ENCODE measurements around the gene PACRG. TPM values are rescaled to one million over a fixed set of nuclear protein-coding genes. Genes with fewer than 3 reads are reported as not detected.

The PACRG gene
- total and polyA plus RNA-seq, 2 donors from 2014 or later, result 7.4 to 20.0 TPM

- TF ChIP-seq, protein P1, sequence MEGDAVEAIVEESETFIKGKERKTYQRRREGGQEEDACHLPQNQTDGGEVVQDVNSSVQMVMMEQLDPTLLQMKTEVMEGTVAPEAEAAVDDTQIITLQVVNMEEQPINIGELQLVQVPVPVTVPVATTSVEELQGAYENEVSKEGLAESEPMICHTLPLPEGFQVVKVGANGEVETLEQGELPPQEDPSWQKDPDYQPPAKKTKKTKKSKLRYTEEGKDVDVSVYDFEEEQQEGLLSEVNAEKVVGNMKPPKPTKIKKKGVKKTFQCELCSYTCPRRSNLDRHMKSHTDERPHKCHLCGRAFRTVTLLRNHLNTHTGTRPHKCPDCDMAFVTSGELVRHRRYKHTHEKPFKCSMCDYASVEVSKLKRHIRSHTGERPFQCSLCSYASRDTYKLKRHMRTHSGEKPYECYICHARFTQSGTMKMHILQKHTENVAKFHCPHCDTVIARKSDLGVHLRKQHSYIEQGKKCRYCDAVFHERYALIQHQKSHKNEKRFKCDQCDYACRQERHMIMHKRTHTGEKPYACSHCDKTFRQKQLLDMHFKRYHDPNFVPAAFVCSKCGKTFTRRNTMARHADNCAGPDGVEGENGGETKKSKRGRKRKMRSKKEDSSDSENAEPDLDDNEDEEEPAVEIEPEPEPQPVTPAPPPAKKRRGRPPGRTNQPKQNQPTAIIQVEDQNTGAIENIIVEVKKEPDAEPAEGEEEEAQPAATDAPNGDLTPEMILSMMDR (IDR thresholded peaks at IDR 0.05; ENCODE audit: borderline replicate concordance, extremely low read depth, insufficient read depth), result no peak
- Histone ChIP-seq H3K4me1 (ENCODE audit: control insufficient read depth in 2 of 3, insufficient read depth in 2 of 3, low read depth in 1 of 3, low read length in 3 of 3) (peaks cover 0 to 5% (median 2%) of the 10 kb centered on the region in 3 donors), H3K27ac (ENCODE audit: low read depth in 2 of 2, low read length in 2 of 2) (no peak overlapping the region), H3K36me3 (ENCODE audit: control insufficient read depth in 2 of 3, insufficient read depth in 3 of 3, low read length in 3 of 3) (no peaks in the 10 kb centered on the region), H3K27me3 (ENCODE audit: control insufficient read depth, insufficient read depth, low read length) (no peaks in the 10 kb centered on the region), H3K9ac (ENCODE audit: low read length in 3 of 3) (no peak overlapping the region), H3K9me3 (ENCODE audit: control insufficient read depth in 2 of 3, insufficient read depth in 1 of 3, low read length in 3 of 3) (no peaks in the 10 kb centered on the region), H3K4me3 (ENCODE audit: low read length in 3 of 3) (no peak overlapping the region)
- DNase-seq (no peak), FAIRE-seq (no peak)
- intact Hi-C loops (cut with DNase I), result no loop called here
These were observed 454.9 kb downstream of the PACRG start for GRCh38 chr6:163182696-163183095.

DNA sequence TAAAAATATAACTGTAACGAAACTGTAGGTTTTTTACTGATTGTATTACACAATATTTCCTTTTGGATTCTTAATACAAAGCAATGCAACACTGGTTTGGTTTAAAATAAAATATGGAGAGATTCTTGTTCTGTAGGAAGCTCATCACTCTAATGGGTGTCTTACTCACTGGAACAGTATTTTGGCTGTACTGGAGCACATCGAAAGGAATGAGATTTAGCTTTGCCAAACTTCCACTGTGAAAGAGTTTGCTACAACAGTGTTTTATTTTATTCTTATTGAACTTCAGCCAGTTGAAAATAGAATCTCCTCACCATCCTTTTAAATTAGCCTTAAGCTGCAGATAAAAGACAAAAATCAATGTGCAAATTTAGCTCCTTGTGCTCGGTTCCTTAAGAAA, 456.0 kb downstream of the PACRG start:
- FAIRE-seq (no peak), DNase-seq (no peak)
- intact Hi-C loops (cut with DNase I), result no loop called here

GRCh38 chr6:163185744-163186143, 458.0 kb downstream of the PACRG start:
- no peaks in the 10 kb centered on the region for H3K9me3 ChIP-seq (ENCODE audit: control insufficient read depth in 2 of 3, insufficient read depth in 1 of 3, low read length in 3 of 3)
- no peaks in the 10 kb centered on the region for H3K36me3 ChIP-seq (ENCODE audit: control insufficient read depth in 2 of 3, insufficient read depth in 3 of 3, low read length in 3 of 3)
- peak in 1 of 5 donors; percentile 33 for DNase-seq
- no peak overlapping the region for H3K4me3 ChIP-seq (ENCODE audit: low read length in 3 of 3)
- peaks cover 0 to 4% (median 2%) of the 10 kb centered on the region in 3 donors for H3K4me1 ChIP-seq (ENCODE audit: control insufficient read depth in 2 of 3, insufficient read depth in 2 of 3, low read depth in 1 of 3, low read length in 3 of 3)
- no peak overlapping the region for H3K9ac ChIP-seq (ENCODE audit: low read length in 3 of 3)
- no peaks in the 10 kb centered on the region for H3K27me3 ChIP-seq (ENCODE audit: control insufficient read depth, insufficient read depth, low read length)
- H3K27ac ChIP-seq (ENCODE audit: low read depth in 2 of 2, low read length in 2 of 2), result no peak overlapping the region
- intact Hi-C loops (cut with DNase I), result no loop called here
- no peak for FAIRE-seq
- TF ChIP-seq, protein P1 (IDR thresholded peaks at IDR 0.05; ENCODE audit: borderline replicate concordance, extremely low read depth, insufficient read depth), result no peak

More for the DNA sequence above, 456.0 kb downstream of the PACRG start:
- H3K4me1 ChIP-seq (ENCODE audit: control insufficient read depth in 2 of 3, insufficient read depth in 2 of 3, low read depth in 1 of 3, low read length in 3 of 3), result peaks cover 0 to 5% (median 2%) of the 10 kb centered on the region in 3 donors
- no peaks in the 10 kb centered on the region for H3K27me3 ChIP-seq (ENCODE audit: control insufficient read depth, insufficient read depth, low read length)
- no peaks in the 10 kb centered on the region for H3K9me3 ChIP-seq (ENCODE audit: control insufficient read depth in 2 of 3, insufficient read depth in 1 of 3, low read length in 3 of 3)
- no peak overlapping the region for H3K9ac ChIP-seq (ENCODE audit: low read length in 3 of 3)
- TF ChIP-seq, protein P1 (IDR thresholded peaks at IDR 0.05; ENCODE audit: borderline replicate concordance, extremely low read depth, insufficient read depth), result no peak
- no peaks in the 10 kb centered on the region for H3K36me3 ChIP-seq (ENCODE audit: control insufficient read depth in 2 of 3, insufficient read depth in 3 of 3, low read length in 3 of 3)
- no peak overlapping the region for H3K27ac ChIP-seq (ENCODE audit: low read depth in 2 of 2, low read length in 2 of 2)
- no peak overlapping the region for H3K4me3 ChIP-seq (ENCODE audit: low read length in 3 of 3)

GRCh38 chr6:163186527-163186926, 458.8 kb downstream of the PACRG start:
- no peaks in the 10 kb centered on the region for H3K27me3 ChIP-seq (ENCODE audit: control insufficient read depth, insufficient read depth, low read length)
- H3K9me3 ChIP-seq (ENCODE audit: control insufficient read depth in 2 of 3, insufficient read depth in 1 of 3, low read length in 3 of 3), result no peaks in the 10 kb centered on the region
- FAIRE-seq (no peak), DNase-seq (peak in 1 of 5 donors; percentile 51)
- no peak overlapping the region for H3K27ac ChIP-seq (ENCODE audit: low read depth in 2 of 2, low read length in 2 of 2)
- H3K4me3 ChIP-seq (ENCODE audit: low read length in 3 of 3), result no peak overlapping the region
- TF ChIP-seq, protein P1 (IDR thresholded peaks at IDR 0.05; ENCODE audit: borderline replicate concordance, extremely low read depth, insufficient read depth), result no peak
- H3K9ac ChIP-seq (ENCODE audit: low read length in 3 of 3), result no peak overlapping the region
- H3K4me1 ChIP-seq (ENCODE audit: control insufficient read depth in 2 of 3, insufficient read depth in 2 of 3, low read depth in 1 of 3, low read length in 3 of 3), result no peaks in the 10 kb centered on the region
- H3K36me3 ChIP-seq (ENCODE audit: control insufficient read depth in 2 of 3, insufficient read depth in 3 of 3, low read length in 3 of 3), result no peaks in the 10 kb centered on the region
- intact Hi-C loops (cut with DNase I), result no loop called here

Data from kidney (tissue), 14 donors.